HEK293 (cell line): ENCODE data around the gene GRIPAP1.

Experiments used
- CTCF ChIA-PET: fragments of 350-600 bp; formaldehyde crosslinking; extraction: SDS; loops from one replicate; lab custom pipeline; 2021; ENCODE audit warnings: antibody characterized with exemption; lab: Yijun Ruan, JAX
- POLR2A ChIA-PET: fragments of 300-600 bp; formaldehyde crosslinking; extraction: SDS; loops from one replicate; lab custom pipeline; 2020; ENCODE audit warnings: antibody characterized with exemption, inconsistent platforms; lab: Yijun Ruan, JAX
- H3K27ac ChIP-seq: fragments of 200-500 bp; sonication (Bioruptor generic); 2 replicates; pipeline ENCODE4 v1.5.1; 2014; ENCODE audit warnings: low read depth, low read length, control low read depth, inconsistent platforms; ENCODE audit errors: extremely low read depth
- H3K36me3 ChIP-seq, 2 experiments: fragments of 200-500 bp in 1 of 2; sonication (Bioruptor generic) in 1 of 2; 1 replicate in 1 of 2; 2 replicates in 1 of 2; pipeline ENCODE4 v1.5.1; 2014 to 2017; ENCODE audit warnings: inconsistent platforms in 2 of 2, low read length in 2 of 2; ENCODE audit not compliant: control insufficient read depth in 2 of 2, insufficient read depth in 1 of 2
- H3K4me1 ChIP-seq: fragments of 200-500 bp; sonication (Bioruptor generic); 2 replicates; pipeline ENCODE4 v1.5.1; 2014; ENCODE audit warnings: mild to moderate bottlenecking, low read length, inconsistent platforms; ENCODE audit not compliant: control insufficient read depth, insufficient read depth
- H3K4me3 ChIP-seq: 2 replicates; pipeline ENCODE4 v1.5.1; 2011; ENCODE audit warnings: low read depth, mild to moderate bottlenecking, control low read depth, low read length, moderate library complexity
- H3K9me3 ChIP-seq: fragments of 200-500 bp; sonication (Bioruptor generic); 2 replicates; pipeline ENCODE4 v1.5.1; 2014; ENCODE audit warnings: low read depth, low read length, inconsistent platforms; ENCODE audit not compliant: control insufficient read depth, insufficient read depth
- AEBP2 ChIP-seq: fragments of 450-650 bp; formaldehyde crosslinking; IDR thresholded peaks from 2 replicates; pipeline ENCODE4 v1.5.1; 2016; ENCODE audit warnings: missing biosample characterization, missing genetic modification characterization, borderline replicate concordance
- KLF9 ChIP-seq: fragments of 450-650 bp; formaldehyde crosslinking; IDR thresholded peaks from 2 replicates; pipeline ENCODE4 v1.5.1; 2016; ENCODE audit warnings: missing biosample characterization, missing genetic modification characterization, low read depth
- SP3 ChIP-seq: fragments of 450-650 bp; formaldehyde crosslinking; IDR thresholded peaks from 2 replicates; pipeline ENCODE4 v1.5.1; 2016; ENCODE audit warnings: missing biosample characterization, missing genetic modification characterization
- TCF7L2 ChIP-seq: IDR thresholded peaks from 2 replicates; pipeline ENCODE4 v1.6.1; 2011; ENCODE audit warnings: low read depth, mild to moderate bottlenecking, inconsistent platforms, low read length, moderate library complexity, borderline replicate concordance
- ZBTB20 ChIP-seq: fragments of 450-650 bp; formaldehyde crosslinking; IDR thresholded peaks from 2 replicates; pipeline ENCODE4 v1.5.1; 2016; ENCODE audit warnings: missing biosample characterization, missing genetic modification characterization
- ZNF10 ChIP-seq: fragments of 450-650 bp; formaldehyde crosslinking; IDR thresholded peaks from 2 replicates; pipeline ENCODE4 v1.5.1; 2017; ENCODE audit warnings: missing biosample characterization, missing genetic modification characterization
- ZNF140 ChIP-seq: fragments of 450-650 bp; formaldehyde crosslinking; IDR thresholded peaks from 2 replicates; pipeline ENCODE4 v1.5.1; 2016; ENCODE audit warnings: missing biosample characterization, missing genetic modification characterization
- ZNF2 ChIP-seq: fragments of 450-650 bp; formaldehyde crosslinking; IDR thresholded peaks from 2 replicates; pipeline ENCODE4 v1.5.1; 2016; ENCODE audit warnings: missing biosample characterization, missing genetic modification characterization
- ZNF423 ChIP-seq: fragments of 450-650 bp; formaldehyde crosslinking; IDR thresholded peaks from 2 replicates; pipeline ENCODE4 v1.5.1; 2016; ENCODE audit warnings: missing biosample characterization, missing genetic modification characterization
- ZNF544 ChIP-seq: fragments of 450-650 bp; formaldehyde crosslinking; IDR thresholded peaks from 2 replicates; pipeline ENCODE4 v1.5.0; 2017; ENCODE audit warnings: missing biosample characterization, missing genetic modification characterization
- ZNF555 ChIP-seq: fragments of 450-650 bp; formaldehyde crosslinking; conservative IDR thresholded peaks from 2 replicates; pipeline ENCODE4 v1.5.1; 2017; ENCODE audit warnings: missing biosample characterization, mild to moderate bottlenecking, missing genetic modification characterization, inconsistent platforms
- ZNF561 ChIP-seq: fragments of 450-650 bp; IDR thresholded peaks from 2 replicates; pipeline ENCODE4 v1.5.1; 2018; ENCODE audit warnings: missing biosample characterization, missing genetic modification characterization, borderline replicate concordance
- ZNF571 ChIP-seq: fragments of 450-650 bp; formaldehyde crosslinking; IDR thresholded peaks from 2 replicates; pipeline ENCODE4 v1.5.0; 2017; ENCODE audit warnings: missing biosample characterization, missing genetic modification characterization
- ZNF580 ChIP-seq: fragments of 450-650 bp; formaldehyde crosslinking; IDR thresholded peaks from 2 replicates; pipeline ENCODE4 v1.5.1; 2016; ENCODE audit warnings: missing biosample characterization, missing genetic modification characterization
- ZNF701 ChIP-seq: fragments of 450-650 bp; formaldehyde crosslinking; IDR thresholded peaks from 2 replicates; pipeline ENCODE4 v1.5.1; 2016; ENCODE audit warnings: missing biosample characterization, missing genetic modification characterization
- ZNF777 ChIP-seq: fragments of 450-650 bp; formaldehyde crosslinking; IDR thresholded peaks from 2 replicates; pipeline ENCODE4 v1.5.1; 2017; ENCODE audit warnings: missing biosample characterization, missing genetic modification characterization, borderline replicate concordance
- ZNF830 ChIP-seq: fragments of 450-650 bp; IDR thresholded peaks from 2 replicates; pipeline ENCODE4 v1.5.0; 2018; ENCODE audit warnings: missing biosample characterization, missing genetic modification characterization, low read depth, mild to moderate bottlenecking, moderate library complexity
- TF ChIP-seq, protein P1 (sequence below): fragments of 450-650 bp; formaldehyde crosslinking; IDR thresholded peaks from 2 replicates; pipeline ENCODE4 v1.5.1; 2016; ENCODE audit warnings: missing biosample characterization, missing genetic modification characterization
- TF ChIP-seq, protein P2 (sequence below): fragments of 450-650 bp; formaldehyde crosslinking; IDR thresholded peaks from 2 replicates; pipeline ENCODE4 v1.5.1; 2017; ENCODE audit warnings: missing biosample characterization, missing genetic modification characterization
- TF ChIP-seq, protein P3 (sequence below): fragments of 450-650 bp; formaldehyde crosslinking; IDR thresholded peaks from 2 replicates; pipeline ENCODE4 v1.5.1; 2016; ENCODE audit warnings: missing biosample characterization, missing genetic modification characterization
- TF ChIP-seq, protein P4 (sequence below): fragments of 450-650 bp; formaldehyde crosslinking; IDR thresholded peaks from 2 replicates; pipeline ENCODE4 v1.5.1; 2016; ENCODE audit warnings: missing biosample characterization, missing genetic modification characterization
- TF ChIP-seq, protein P5 (sequence below): fragments of 450-650 bp; formaldehyde crosslinking; IDR thresholded peaks from 2 replicates; pipeline ENCODE4 v1.5.1; 2016; ENCODE audit warnings: missing biosample characterization, missing genetic modification characterization, low read depth

The GRIPAP1 gene

GRCh38 chrX:48969471-48969870 is 32.6 kb downstream of the GRIPAP1 start:
- H3K9me3 ChIP-seq: no peaks in the 10 kb centered on the region
- H3K4me3 ChIP-seq: no peak overlapping the region
- no peak overlapping the region for H3K27ac ChIP-seq
- CTCF ChIA-PET: no interaction called here
- no peak for TF ChIP-seq KLF9 (tag by site-specific recombination)
- no peak for TF ChIP-seq ZNF571
- no peak for TF ChIP-seq AEBP2 (tag by site-specific recombination)
- TF ChIP-seq SP3: no peak
- TF ChIP-seq ZNF140: no peak
- no peak for TF ChIP-seq ZNF777 (tag by site-specific recombination)
- TF ChIP-seq, protein P1, sequence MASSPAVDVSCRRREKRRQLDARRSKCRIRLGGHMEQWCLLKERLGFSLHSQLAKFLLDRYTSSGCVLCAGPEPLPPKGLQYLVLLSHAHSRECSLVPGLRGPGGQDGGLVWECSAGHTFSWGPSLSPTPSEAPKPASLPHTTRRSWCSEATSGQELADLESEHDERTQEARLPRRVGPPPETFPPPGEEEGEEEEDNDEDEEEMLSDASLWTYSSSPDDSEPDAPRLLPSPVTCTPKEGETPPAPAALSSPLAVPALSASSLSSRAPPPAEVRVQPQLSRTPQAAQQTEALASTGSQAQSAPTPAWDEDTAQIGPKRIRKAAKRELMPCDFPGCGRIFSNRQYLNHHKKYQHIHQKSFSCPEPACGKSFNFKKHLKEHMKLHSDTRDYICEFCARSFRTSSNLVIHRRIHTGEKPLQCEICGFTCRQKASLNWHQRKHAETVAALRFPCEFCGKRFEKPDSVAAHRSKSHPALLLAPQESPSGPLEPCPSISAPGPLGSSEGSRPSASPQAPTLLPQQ: no peak
- TF ChIP-seq ZNF561 (tag by site-specific recombination): no peak
- TF ChIP-seq ZNF544 (tag by site-specific recombination): no peak
- no peak for TF ChIP-seq ZBTB20 (tag by site-specific recombination)
- no peak for TF ChIP-seq ZNF701 (tag by site-specific recombination)
- TF ChIP-seq, protein P2, sequence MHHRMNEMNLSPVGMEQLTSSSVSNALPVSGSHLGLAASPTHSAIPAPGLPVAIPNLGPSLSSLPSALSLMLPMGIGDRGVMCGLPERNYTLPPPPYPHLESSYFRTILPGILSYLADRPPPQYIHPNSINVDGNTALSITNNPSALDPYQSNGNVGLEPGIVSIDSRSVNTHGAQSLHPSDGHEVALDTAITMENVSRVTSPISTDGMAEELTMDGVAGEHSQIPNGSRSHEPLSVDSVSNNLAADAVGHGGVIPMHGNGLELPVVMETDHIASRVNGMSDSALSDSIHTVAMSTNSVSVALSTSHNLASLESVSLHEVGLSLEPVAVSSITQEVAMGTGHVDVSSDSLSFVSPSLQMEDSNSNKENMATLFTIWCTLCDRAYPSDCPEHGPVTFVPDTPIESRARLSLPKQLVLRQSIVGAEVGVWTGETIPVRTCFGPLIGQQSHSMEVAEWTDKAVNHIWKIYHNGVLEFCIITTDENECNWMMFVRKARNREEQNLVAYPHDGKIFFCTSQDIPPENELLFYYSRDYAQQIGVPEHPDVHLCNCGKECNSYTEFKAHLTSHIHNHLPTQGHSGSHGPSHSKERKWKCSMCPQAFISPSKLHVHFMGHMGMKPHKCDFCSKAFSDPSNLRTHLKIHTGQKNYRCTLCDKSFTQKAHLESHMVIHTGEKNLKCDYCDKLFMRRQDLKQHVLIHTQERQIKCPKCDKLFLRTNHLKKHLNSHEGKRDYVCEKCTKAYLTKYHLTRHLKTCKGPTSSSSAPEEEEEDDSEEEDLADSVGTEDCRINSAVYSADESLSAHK (tag by site-specific recombination): no peak
- no peak for TF ChIP-seq ZNF10 (tag by site-specific recombination)
- TF ChIP-seq, protein P3, sequence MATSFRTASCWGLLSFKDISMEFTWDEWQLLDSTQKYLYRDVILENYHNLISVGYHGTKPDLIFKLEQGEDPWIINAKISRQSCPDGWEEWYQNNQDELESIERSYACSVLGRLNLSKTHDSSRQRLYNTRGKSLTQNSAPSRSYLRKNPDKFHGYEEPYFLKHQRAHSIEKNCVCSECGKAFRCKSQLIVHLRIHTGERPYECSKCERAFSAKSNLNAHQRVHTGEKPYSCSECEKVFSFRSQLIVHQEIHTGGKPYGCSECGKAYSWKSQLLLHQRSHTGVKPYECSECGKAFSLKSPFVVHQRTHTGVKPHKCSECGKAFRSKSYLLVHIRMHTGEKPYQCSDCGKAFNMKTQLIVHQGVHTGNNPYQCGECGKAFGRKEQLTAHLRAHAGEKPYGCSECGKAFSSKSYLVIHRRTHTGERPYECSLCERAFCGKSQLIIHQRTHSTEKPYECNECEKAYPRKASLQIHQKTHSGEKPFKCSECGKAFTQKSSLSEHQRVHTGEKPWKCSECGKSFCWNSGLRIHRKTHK: no peak
- TF ChIP-seq ZNF830: no peak
- TF ChIP-seq ZNF580 (tag by site-specific recombination): no peak
- TF ChIP-seq ZNF423 (tag by site-specific recombination): no peak
- no peak for TF ChIP-seq TCF7L2
- no peak for TF ChIP-seq ZNF555
- H3K36me3 ChIP-seq: peaks cover 0 to 4% of the 10 kb centered on the region in 2 experiments; a peak in 1 of 3 replicates
- POLR2A ChIA-PET: interaction anchor here (1.9 kb wide), 1 partner anchor 11 kb away, joined by 5 read pairs; no protein-coding TSS in a partner anchor
- H3K4me1 ChIP-seq: peaks cover 5% of the 10 kb centered on the region; the same call in 1 of the 2 replicates

- ChIA-PET POLR2A (interaction anchor here (1.9 kb wide), 1 partner anchor 10 kb away, joined by 5 read pairs; no protein-coding TSS in a partner anchor), CTCF (interaction anchor here (0.9 to 1.0 kb wide), 2 partner anchors 10 to 138 kb away, joined by 3 read pairs; no protein-coding TSS in a partner anchor)
Measured at GRCh38 chrX:48968377-48968776, 33.7 kb downstream of the GRIPAP1 start.

More at GRCh38 chrX:48968377-48968776, 33.7 kb downstream of the GRIPAP1 start:
- Histone ChIP-seq H3K4me1 (peaks cover 5% of the 10 kb centered on the region; the same call in 1 of the 2 replicates), H3K4me3 (no peak overlapping the region), H3K27ac (no peak overlapping the region), H3K36me3 (no peaks in the 10 kb centered on the region), H3K9me3 (no peaks in the 10 kb centered on the region)
- TF ChIP-seq, protein P4, sequence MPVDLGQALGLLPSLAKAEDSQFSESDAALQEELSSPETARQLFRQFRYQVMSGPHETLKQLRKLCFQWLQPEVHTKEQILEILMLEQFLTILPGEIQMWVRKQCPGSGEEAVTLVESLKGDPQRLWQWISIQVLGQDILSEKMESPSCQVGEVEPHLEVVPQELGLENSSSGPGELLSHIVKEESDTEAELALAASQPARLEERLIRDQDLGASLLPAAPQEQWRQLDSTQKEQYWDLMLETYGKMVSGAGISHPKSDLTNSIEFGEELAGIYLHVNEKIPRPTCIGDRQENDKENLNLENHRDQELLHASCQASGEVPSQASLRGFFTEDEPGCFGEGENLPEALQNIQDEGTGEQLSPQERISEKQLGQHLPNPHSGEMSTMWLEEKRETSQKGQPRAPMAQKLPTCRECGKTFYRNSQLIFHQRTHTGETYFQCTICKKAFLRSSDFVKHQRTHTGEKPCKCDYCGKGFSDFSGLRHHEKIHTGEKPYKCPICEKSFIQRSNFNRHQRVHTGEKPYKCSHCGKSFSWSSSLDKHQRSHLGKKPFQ (tag by site-specific recombination): no peak
- TF ChIP-seq, protein P5, sequence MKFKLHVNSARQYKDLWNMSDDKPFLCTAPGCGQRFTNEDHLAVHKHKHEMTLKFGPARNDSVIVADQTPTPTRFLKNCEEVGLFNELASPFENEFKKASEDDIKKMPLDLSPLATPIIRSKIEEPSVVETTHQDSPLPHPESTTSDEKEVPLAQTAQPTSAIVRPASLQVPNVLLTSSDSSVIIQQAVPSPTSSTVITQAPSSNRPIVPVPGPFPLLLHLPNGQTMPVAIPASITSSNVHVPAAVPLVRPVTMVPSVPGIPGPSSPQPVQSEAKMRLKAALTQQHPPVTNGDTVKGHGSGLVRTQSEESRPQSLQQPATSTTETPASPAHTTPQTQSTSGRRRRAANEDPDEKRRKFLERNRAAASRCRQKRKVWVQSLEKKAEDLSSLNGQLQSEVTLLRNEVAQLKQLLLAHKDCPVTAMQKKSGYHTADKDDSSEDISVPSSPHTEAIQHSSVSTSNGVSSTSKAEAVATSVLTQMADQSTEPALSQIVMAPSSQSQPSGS (tag by site-specific recombination): peak; percentile 66; the same call in 1 of the 2 replicates
- TF ChIP-seq ZNF2 (tag by site-specific recombination): no peak
